HEK293T (cell line): ENCODE results near the gene ATF3.

Experiments used
- CTCF ChIA-PET: fragments of 350-600 bp; formaldehyde crosslinking; extraction: SDS; loops from one replicate; lab custom pipeline; 2021; ENCODE audit warnings: antibody characterized with exemption, inconsistent platforms; lab: Yijun Ruan, JAX
- POLR2A ChIA-PET: fragments of 350-600 bp; formaldehyde crosslinking; extraction: SDS; loops from one replicate; lab custom pipeline; 2020; ENCODE audit warnings: antibody characterized with exemption, inconsistent platforms; lab: Yijun Ruan, JAX
- DNase-seq: peaks from one replicate; pipeline ENCODE4 v3.0.0; 2012; ENCODE audit warnings: mixed read lengths; ENCODE audit errors: extremely low spot score
- ARNT ChIP-seq: fragments of 450-650 bp; IDR thresholded peaks from 2 replicates; pipeline ENCODE4 v1.6.1; 2017; ENCODE audit warnings: mild to moderate bottlenecking
- BHLHE40 ChIP-seq: fragments of 450-650 bp; IDR thresholded peaks from 2 replicates; pipeline ENCODE4 v1.6.1; 2016; ENCODE audit warnings: mild to moderate bottlenecking, moderate library complexity, borderline replicate concordance
- CTBP1 ChIP-seq: fragments of 450-650 bp; IDR thresholded peaks from 2 replicates; pipeline ENCODE4 v1.6.1; 2016; ENCODE audit warnings: borderline replicate concordance
- ELF4 ChIP-seq: fragments of 450-650 bp; IDR thresholded peaks from 2 replicates; pipeline ENCODE4 v1.6.1; 2017; ENCODE audit warnings: antibody characterized with exemption
- FOXA1 ChIP-seq: fragments of 450-650 bp; IDR thresholded peaks from 2 replicates; pipeline ENCODE4 v1.6.1; 2016; ENCODE audit warnings: mild to moderate bottlenecking
- FOXK2 ChIP-seq: fragments of 450-650 bp; IDR thresholded peaks from 2 replicates; pipeline ENCODE4 v1.6.1; 2016; ENCODE audit warnings: mild to moderate bottlenecking
- FOXM1 ChIP-seq: fragments of 450-650 bp; IDR thresholded peaks from 2 replicates; pipeline ENCODE4 v1.6.1; 2017; ENCODE audit warnings: mild to moderate bottlenecking, borderline replicate concordance
- HDGF ChIP-seq: fragments of 450-650 bp; IDR thresholded peaks from 2 replicates; pipeline ENCODE4 v1.6.1; 2017; ENCODE audit warnings: antibody characterized with exemption, borderline replicate concordance
- L3MBTL2 ChIP-seq: fragments of 450-650 bp; conservative IDR thresholded peaks from 2 replicates; pipeline ENCODE4 v1.6.1; 2016; ENCODE audit warnings: mild to moderate bottlenecking
- LEF1 ChIP-seq: fragments of 450-650 bp; IDR thresholded peaks from 2 replicates; pipeline ENCODE4 v1.6.1; 2017; ENCODE audit warnings: mild to moderate bottlenecking, borderline replicate concordance
- NFRKB ChIP-seq: fragments of 450-650 bp; IDR thresholded peaks from 2 replicates; pipeline ENCODE4 v1.6.1; 2016; ENCODE audit warnings: mild to moderate bottlenecking, moderate library complexity
- PKNOX1 ChIP-seq: fragments of 450-650 bp; IDR thresholded peaks from 2 replicates; pipeline ENCODE4 v1.6.1; 2016
- SP1 ChIP-seq: fragments of 450-650 bp; IDR thresholded peaks from 2 replicates; pipeline ENCODE4 v1.6.1; 2017
- SUZ12 ChIP-seq: fragments of 450-650 bp; IDR thresholded peaks from 2 replicates; pipeline ENCODE4 v1.6.1; 2016; ENCODE audit warnings: mild to moderate bottlenecking
- TARDBP ChIP-seq: fragments of 450-650 bp; IDR thresholded peaks from 2 replicates; pipeline ENCODE4 v1.6.1; 2016
- ZNF384 ChIP-seq: fragments of 450-650 bp; IDR thresholded peaks from 2 replicates; pipeline ENCODE4 v1.6.1; 2016

ATF3 gene

GRCh38 chr1:212565079-212565478 is 43.5 kb upstream of the ATF3 start:
- TF ChIP-seq SP1, result no peak
- no peak for TF ChIP-seq FOXA1
- TF ChIP-seq FOXM1, result no peak
- DNase-seq, result no peak
- ChIA-PET CTCF (no interaction called here), POLR2A (no interaction called here)

- DNase-seq, result no peak
- no peak for TF ChIP-seq HDGF
- TF ChIP-seq NFRKB, result no peak
- no peak for TF ChIP-seq SP1
- ChIA-PET POLR2A (interaction anchor here (1.3 to 3.3 kb wide), 2 partner anchors 18 to 42 kb away, joined by 3 to 24 read pairs; partner anchors contain the start of gene ATF3), CTCF (no interaction called here)
Measured at GRCh38 chr1:212565571-212566305, 42.8 kb upstream of the ATF3 start.

- POLR2A ChIA-PET, result interaction anchor here (0.7 to 3.3 kb wide), 5 partner anchors 16 to 41 kb away, joined by 3 to 24 read pairs (median 3); partner anchors contain the start of gene ATF3
- DNase-seq, result peak; percentile 62
- TF ChIP-seq FOXM1 (no peak), PKNOX1 (peak; percentile 50), ARNT (peak; percentile 8; the same call in 1 of the 2 replicates), L3MBTL2 (peak; percentile 60)
- CTCF ChIA-PET, result interaction anchor here (0.7 to 0.8 kb wide), 2 partner anchors 9 to 20 kb away, joined by 3 read pairs; no protein-coding TSS in a partner anchor
Measured at GRCh38 chr1:212566522-212567479, 41.8 kb upstream of the ATF3 start.

GRCh38 chr1:212567638-212568037 is 40.9 kb upstream of the ATF3 start:
- TF ChIP-seq FOXA1, result no peak
- TF ChIP-seq ARNT, result no peak
- TF ChIP-seq BHLHE40, result no peak
- no peak for TF ChIP-seq SUZ12
- no peak for TF ChIP-seq ZNF384
- TF ChIP-seq FOXK2, result no peak
- TF ChIP-seq ELF4, result no peak
- no peak for TF ChIP-seq L3MBTL2
- no peak for TF ChIP-seq FOXM1
- TF ChIP-seq CTBP1, result no peak
- no peak for TF ChIP-seq TARDBP
- TF ChIP-seq SP1, result no peak
- TF ChIP-seq HDGF, result no peak
- no peak for TF ChIP-seq LEF1
- TF ChIP-seq PKNOX1, result no peak
- no peak for TF ChIP-seq NFRKB
- ChIA-PET CTCF (interaction anchor here (0.7 to 0.9 kb wide), 3 partner anchors 8 to 90 kb away, joined by 3 read pairs; no protein-coding TSS in a partner anchor), POLR2A (interaction anchor here (0.7 to 3.3 kb wide), 3 partner anchors 19 to 42 kb away, joined by 3 to 24 read pairs (median 4); partner anchors contain the start of gene ATF3)
- no peak for DNase-seq

GRCh38 chr1:212568978-212569537 is 39.5 kb upstream of the ATF3 start:
- CTCF ChIA-PET, result interaction anchor here (0.6 kb wide), 1 partner anchor 14 kb away, joined by 3 read pairs; no protein-coding TSS in a partner anchor
- POLR2A ChIA-PET, result no interaction called here
- no peak for DNase-seq
- TF ChIP-seq HDGF (no peak), L3MBTL2 (no peak), ZNF384 (no peak), NFRKB (no peak), ELF4 (no peak), FOXA1 (no peak), FOXK2 (no peak), BHLHE40 (no peak), SUZ12 (no peak), PKNOX1 (no peak), SP1 (no peak)

- ChIA-PET POLR2A (interaction anchor here (1.1 kb wide), 1 partner anchor 34 kb away, joined by 3 read pairs; the partner anchor contains the start of gene ATF3), CTCF (no interaction called here)
- no peak for DNase-seq
- TF ChIP-seq FOXA1 (no peak), BHLHE40 (no peak), NFRKB (no peak), FOXM1 (no peak), CTBP1 (no peak), HDGF (no peak), ZNF384 (no peak), LEF1 (no peak), ARNT (no peak), ELF4 (no peak), L3MBTL2 (no peak), PKNOX1 (no peak), FOXK2 (no peak), TARDBP (no peak)
Measured at GRCh38 chr1:212574732-212575131, 33.8 kb upstream of the ATF3 start.
